WTC11 (cell line): ENCODE measurements around the gene BICD2. TPM values are rescaled to one million over a fixed set of nuclear protein-coding genes. Genes with fewer than 3 reads are reported as not detected.

Source experiments
- ATAC-seq: fragments of 200-7000 bp; cut with Tn5 transposase; 2 replicates; pipeline ENCODE4 v1.10.0; 2021; ENCODE audit warnings: mild to moderate bottlenecking, moderate library complexity
- CTCF ChIA-PET: fragments of 300-600 bp; sonication (Branson Sonifier 250); formaldehyde crosslinking; loops from one replicate; lab custom pipeline; 2021; ENCODE audit warnings: antibody characterized with exemption; lab: Charles Lee
- POLR2A ChIA-PET: fragments of 350-600 bp; sonication (Branson Sonifier 250); formaldehyde crosslinking; loops from one replicate; lab custom pipeline; 2021; ENCODE audit warnings: antibody characterized with exemption; lab: Charles Lee
- DNase-seq: peaks from one replicate; pipeline ENCODE4 v3.0.0; 2021; ENCODE audit warnings: low spot score
- H3K27ac Mint-ChIP-seq: 2 replicates; pipeline ENCODE4 v1.8.0; 2021; ENCODE audit warnings: mixed read lengths
- H3K27me3 Mint-ChIP-seq: 2 replicates; pipeline ENCODE4 v1.8.0; 2021; ENCODE audit warnings: low read depth, mild to moderate bottlenecking, moderate library complexity, mixed read lengths
- H3K36me3 Mint-ChIP-seq: 2 replicates; pipeline ENCODE4 v1.8.0; 2021; ENCODE audit warnings: mixed read lengths
- H3K4me1 Mint-ChIP-seq: 2 replicates; pipeline ENCODE4 v1.8.0; 2022; ENCODE audit warnings: mixed read lengths
- H3K4me3 Mint-ChIP-seq: 2 replicates; pipeline ENCODE4 v1.8.0; 2021; ENCODE audit warnings: mild to moderate bottlenecking, moderate library complexity, mixed read lengths
- H3K9me3 Mint-ChIP-seq: 2 replicates; pipeline ENCODE4 v1.8.0; 2021; ENCODE audit warnings: mixed read lengths
- ARID4B ChIP-seq: sonication (generic); formaldehyde crosslinking; IDR thresholded peaks from 2 replicates; pipeline ENCODE4 v1.8.0; 2023; ENCODE audit warnings: missing genetic modification reagents, mild to moderate bottlenecking, borderline replicate concordance
- ATF1 ChIP-seq: sonication (generic); formaldehyde crosslinking; IDR thresholded peaks from 2 replicates; pipeline ENCODE4 v1.8.1; 2023; ENCODE audit warnings: mild to moderate bottlenecking, moderate library complexity, missing genetic modification reagents
- ATF6 ChIP-seq: sonication (generic); formaldehyde crosslinking; IDR thresholded peaks from 2 replicates; pipeline ENCODE4 v1.8.1; 2023; ENCODE audit warnings: mild to moderate bottlenecking, missing genetic modification reagents
- E2F1 ChIP-seq: sonication (generic); formaldehyde crosslinking; IDR thresholded peaks from 2 replicates; pipeline ENCODE4 v1.8.0; 2022; ENCODE audit warnings: mild to moderate bottlenecking, missing genetic modification reagents
- FOXK1 ChIP-seq: sonication (generic); formaldehyde crosslinking; IDR thresholded peaks from 2 replicates; pipeline ENCODE4 v1.8.0; 2022; ENCODE audit warnings: mild to moderate bottlenecking, moderate library complexity, missing genetic modification reagents
- HMGA2 ChIP-seq: fragments of 250-450 bp; sonication (Bioruptor Pico); IDR thresholded peaks from 2 replicates; pipeline ENCODE4 v1.4.0; 2021; ENCODE audit warnings: mild to moderate bottlenecking, moderate library complexity
- HMGXB4 ChIP-seq: sonication (generic); formaldehyde crosslinking; IDR thresholded peaks from 2 replicates; pipeline ENCODE4 v1.8.1; 2023; ENCODE audit warnings: mild to moderate bottlenecking, moderate library complexity, missing genetic modification reagents
- NFATC4 ChIP-seq: fragments of 250-450 bp; sonication (Bioruptor Pico); IDR thresholded peaks from 2 replicates; pipeline ENCODE4 v1.9.0; 2021; ENCODE audit warnings: mild to moderate bottlenecking
- NR3C1 ChIP-seq: sonication (generic); formaldehyde crosslinking; conservative IDR thresholded peaks from 2 replicates; pipeline ENCODE4 v1.8.1; 2023; ENCODE audit warnings: low read depth, mild to moderate bottlenecking, missing genetic modification reagents
- PRDM15 ChIP-seq: sonication (generic); formaldehyde crosslinking; IDR thresholded peaks from 2 replicates; pipeline ENCODE4 v1.8.0; 2022; ENCODE audit warnings: missing genetic modification reagents
- RORB ChIP-seq: fragments of 250-450 bp; sonication (Bioruptor Pico); IDR thresholded peaks from 2 replicates; pipeline ENCODE4 v1.9.0; 2021; ENCODE audit warnings: mild to moderate bottlenecking
- SMAD4 ChIP-seq: sonication (generic); formaldehyde crosslinking; IDR thresholded peaks from 2 replicates; pipeline ENCODE4 v1.8.0; 2022; ENCODE audit warnings: mild to moderate bottlenecking, missing genetic modification reagents
- SOX15 ChIP-seq: fragments of 250-450 bp; sonication (Bioruptor Pico); IDR thresholded peaks from 2 replicates; pipeline ENCODE4 v1.9.0; 2021; ENCODE audit warnings: mild to moderate bottlenecking
- TCF7 ChIP-seq: sonication (generic); formaldehyde crosslinking; IDR thresholded peaks from 2 replicates; pipeline ENCODE4 v1.8.0; 2022; ENCODE audit warnings: mild to moderate bottlenecking, low read depth, missing genetic modification reagents, moderate library complexity
- ZBTB21 ChIP-seq: sonication (generic); formaldehyde crosslinking; IDR thresholded peaks from 2 replicates; pipeline ENCODE4 v1.8.1; 2023; ENCODE audit warnings: mild to moderate bottlenecking, missing genetic modification reagents, borderline replicate concordance
- ZNF532 ChIP-seq: fragments of 250-450 bp; sonication (Bioruptor Pico); IDR thresholded peaks from 2 replicates; pipeline ENCODE4 v1.9.0; 2021; ENCODE audit warnings: mild to moderate bottlenecking, borderline replicate concordance
- ZSCAN18 ChIP-seq: fragments of 250-450 bp; sonication (Bioruptor Pico); IDR thresholded peaks from 2 replicates; pipeline ENCODE4 v2.1.2; 2022; ENCODE audit warnings: mild to moderate bottlenecking, moderate library complexity
- total RNA-seq: library from RNA; stranded (reverse); gene quantifications from 3 replicates; pipeline ENCODE4 v1.2.3, GENCODE V29; 2021

Gene BICD2
- total RNA-seq, 1 experiment from 2014 or later: 38.7 TPM

GRCh38 chr9:92718086-92719001, 46.3 kb downstream of the BICD2 start:
- DNase-seq: no peak
- no peak for TF ChIP-seq TCF7
- TF ChIP-seq SOX15 (CRISPR knock-in tag): no peak
- TF ChIP-seq ZNF532 (CRISPR knock-in tag): no peak
- TF ChIP-seq HMGXB4 (CRISPR knock-in tag): no peak
- TF ChIP-seq FOXK1 (CRISPR knock-in tag): no peak
- TF ChIP-seq ZSCAN18 (CRISPR knock-in tag): no peak
- no peak for TF ChIP-seq ATF1 (CRISPR knock-in tag)
- no peak for TF ChIP-seq SMAD4 (CRISPR knock-in tag)
- TF ChIP-seq HMGA2 (CRISPR knock-in tag): no peak
- no peak for TF ChIP-seq PRDM15
- no peak for TF ChIP-seq ATF6 (CRISPR knock-in tag)
- no peak for TF ChIP-seq E2F1 (CRISPR knock-in tag)
- TF ChIP-seq ARID4B: no peak
- TF ChIP-seq ZBTB21 (CRISPR knock-in tag): no peak
- TF ChIP-seq NFATC4 (CRISPR knock-in tag): no peak
- no peak for TF ChIP-seq RORB (CRISPR knock-in tag)
- no peak for TF ChIP-seq NR3C1 (CRISPR knock-in tag)

More at GRCh38 chr9:92718086-92719001, 46.3 kb downstream of the BICD2 start:
- ATAC-seq: no peak
- H3K27ac Mint-ChIP-seq: no peak overlapping the region
- POLR2A ChIA-PET: no interaction called here
- no peak overlapping the region for H3K4me3 Mint-ChIP-seq
- no peaks in the 10 kb centered on the region for H3K4me1 Mint-ChIP-seq
- H3K9me3 Mint-ChIP-seq: no peaks in the 10 kb centered on the region
- CTCF ChIA-PET: interaction anchor here (1.5 to 6.3 kb wide), 5 partner anchors 11 to 90 kb away, joined by 3 to 43 read pairs (median 10); no protein-coding TSS in a partner anchor
- H3K36me3 Mint-ChIP-seq: peaks cover 57% of the 10 kb centered on the region
- no peaks in the 10 kb centered on the region for H3K27me3 Mint-ChIP-seq
